Neuron (in vitro differentiated cells): ENCODE results near the gene DOCK7.
A peak's percentile ranks its signal among the peaks of the same experiment; 100 is the strongest.
"Not testable (repeated sequence)": the region's sequence is repeated elsewhere in the genome, so short reads cannot be mapped to it uniquely, and the experiment has no call there.

Source experiments
- H2AFZ ChIP-seq: one replicate; pipeline ENCODE4 v1.6.1; 2013; ENCODE audit warnings: low read depth, mild to moderate bottlenecking, inconsistent platforms, low read length, moderate library complexity
- H3K27me3 ChIP-seq: one replicate; pipeline ENCODE4 v1.6.1; 2013; ENCODE audit warnings: low read length; ENCODE audit not compliant: insufficient read depth
- H3K36me3 ChIP-seq: one replicate; pipeline ENCODE4 v1.6.1; 2013; ENCODE audit warnings: low read length; ENCODE audit not compliant: insufficient read depth
- H3K4me1 ChIP-seq: one replicate; pipeline ENCODE4 v1.6.1; 2013; ENCODE audit warnings: low read length; ENCODE audit not compliant: insufficient read depth
- H3K4me3 ChIP-seq: 2 replicates; pipeline ENCODE4 v1.5.1; 2013; ENCODE audit warnings: mild to moderate bottlenecking, low read length, moderate library complexity
- H3K9me3 ChIP-seq: one replicate; pipeline ENCODE4 v1.6.1; 2013; ENCODE audit warnings: low read length

DOCK7 gene

DNA sequence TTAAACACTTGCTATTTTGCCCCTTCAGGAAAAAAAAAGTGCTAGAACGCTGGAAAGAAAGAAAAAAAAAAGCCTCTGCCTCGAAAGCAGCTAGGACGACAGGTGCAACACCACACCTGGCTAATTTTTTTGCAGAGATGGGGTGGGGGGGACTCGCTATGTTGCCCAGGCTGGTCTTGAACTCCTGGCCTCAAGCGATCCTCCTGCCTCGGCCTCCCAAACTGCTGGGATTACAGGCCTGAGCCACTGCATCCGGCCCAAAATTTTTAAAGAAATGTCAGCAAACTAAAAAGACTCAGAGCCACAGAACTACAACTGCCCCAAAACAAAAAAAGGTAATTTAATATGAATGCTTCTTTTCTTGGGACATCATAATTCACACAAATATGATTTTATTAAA, 1.4 kb downstream of the DOCK7 start:
- peaks cover 8% of the 10 kb centered on the region for H3K36me3 ChIP-seq
- H3K9me3 ChIP-seq = no peaks in the 10 kb centered on the region
- H2AFZ ChIP-seq = no peak overlapping the region
- H3K4me1 ChIP-seq = peaks cover 34% of the 10 kb centered on the region
- peak overlapping the region; percentile 90 for H3K4me3 ChIP-seq
- no peaks in the 10 kb centered on the region for H3K27me3 ChIP-seq

DNA sequence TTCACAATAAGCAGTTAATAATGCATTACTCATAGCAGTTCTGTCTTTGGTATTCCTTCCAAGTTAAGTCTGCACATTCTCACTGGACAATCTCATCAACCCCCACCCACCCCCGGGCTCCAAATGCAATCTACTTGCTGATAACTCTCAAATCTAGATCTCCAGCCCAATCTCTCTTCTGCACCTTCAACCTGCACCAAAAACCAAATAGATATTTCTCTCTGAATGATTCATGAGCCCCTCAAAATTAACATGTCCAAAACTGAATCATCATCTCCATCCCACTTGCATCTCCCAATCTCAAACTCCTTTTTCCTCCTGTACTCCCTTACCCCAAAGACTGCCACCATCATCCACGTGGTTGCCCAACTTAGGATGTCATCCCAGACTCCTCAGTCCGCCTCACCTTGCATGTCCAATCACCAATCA, 2.7 kb downstream of the DOCK7 start:
- Histone ChIP-seq H3K9me3 (no peaks in the 10 kb centered on the region), H3K4me3 (no peak overlapping the region), H3K36me3 (peaks cover 8% of the 10 kb centered on the region), H3K4me1 (peaks cover 27% of the 10 kb centered on the region), H2AFZ (no peak overlapping the region), H3K27me3 (no peaks in the 10 kb centered on the region)

DNA sequence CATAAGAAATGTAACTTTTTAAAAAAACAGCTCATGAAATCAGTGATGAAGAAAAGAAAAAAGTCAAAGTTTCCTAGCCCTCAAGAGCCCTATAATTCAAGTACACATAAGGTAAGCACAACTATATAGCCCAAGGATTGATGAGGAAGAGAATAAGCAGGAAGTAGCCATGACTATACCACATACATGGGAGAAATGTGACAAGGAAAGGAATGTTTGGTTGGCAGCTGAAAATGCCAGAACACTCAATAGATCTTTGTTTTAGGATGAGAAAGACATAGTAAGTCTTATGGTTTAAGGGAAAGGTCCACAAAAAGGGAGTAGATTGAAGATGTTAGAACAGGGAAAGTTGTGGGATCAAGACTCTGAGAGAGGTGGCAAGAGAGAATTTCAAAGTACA, 5.7 kb downstream of the DOCK7 start:
- Histone ChIP-seq H3K9me3 (no peaks in the 10 kb centered on the region), H3K36me3 (peaks cover 8% of the 10 kb centered on the region), H3K4me3 (no peak overlapping the region), H3K27me3 (no peaks in the 10 kb centered on the region), H2AFZ (no peak overlapping the region), H3K4me1 (peaks cover 13% of the 10 kb centered on the region)

DNA sequence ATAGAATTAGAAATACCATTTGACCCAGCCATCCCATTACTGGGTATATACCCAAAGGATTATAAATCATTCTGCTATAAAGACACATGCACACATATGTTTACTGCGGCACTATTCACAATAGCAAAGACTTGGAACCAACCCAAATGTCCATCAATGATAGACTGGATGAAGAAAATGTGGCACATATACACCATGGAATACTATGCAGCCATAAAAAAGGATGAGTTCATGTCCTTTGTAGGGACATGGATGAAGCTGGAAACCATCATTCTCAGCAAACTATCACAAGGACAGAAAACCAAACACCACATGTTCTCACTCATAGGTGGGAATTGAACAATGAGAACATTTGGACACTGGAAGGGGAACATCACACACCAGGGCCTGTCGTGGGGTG, 7.2 kb downstream of the DOCK7 start:
- not testable (repeated sequence) for H3K4me3 ChIP-seq, H3K4me1 ChIP-seq, H3K36me3 ChIP-seq, H3K9me3 ChIP-seq, H3K27me3 ChIP-seq, H2AFZ ChIP-seq

DNA sequence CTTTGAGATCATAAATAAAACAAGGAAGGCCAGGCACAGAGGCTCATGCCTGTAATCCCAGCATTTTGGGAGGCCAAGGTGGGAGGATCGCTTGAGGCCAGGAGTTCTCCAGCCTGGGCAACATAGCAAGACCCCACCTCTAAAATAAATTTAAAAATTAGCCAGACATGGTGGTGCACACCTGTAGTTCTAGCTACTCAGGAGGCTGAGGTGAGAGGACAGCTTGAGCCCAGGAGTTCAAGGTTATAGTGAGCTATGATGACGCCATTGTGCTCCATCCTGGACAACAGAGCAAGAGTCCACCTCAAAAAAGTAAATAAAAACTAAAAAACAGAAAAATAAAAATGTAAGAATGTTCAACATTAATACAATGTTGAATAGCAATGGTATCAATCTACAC, 10.4 kb downstream of the DOCK7 start:
- H3K4me3 ChIP-seq, H3K36me3 ChIP-seq, H3K27me3 ChIP-seq, H3K4me1 ChIP-seq, H2AFZ ChIP-seq, H3K9me3 ChIP-seq: not testable (repeated sequence)

DNA sequence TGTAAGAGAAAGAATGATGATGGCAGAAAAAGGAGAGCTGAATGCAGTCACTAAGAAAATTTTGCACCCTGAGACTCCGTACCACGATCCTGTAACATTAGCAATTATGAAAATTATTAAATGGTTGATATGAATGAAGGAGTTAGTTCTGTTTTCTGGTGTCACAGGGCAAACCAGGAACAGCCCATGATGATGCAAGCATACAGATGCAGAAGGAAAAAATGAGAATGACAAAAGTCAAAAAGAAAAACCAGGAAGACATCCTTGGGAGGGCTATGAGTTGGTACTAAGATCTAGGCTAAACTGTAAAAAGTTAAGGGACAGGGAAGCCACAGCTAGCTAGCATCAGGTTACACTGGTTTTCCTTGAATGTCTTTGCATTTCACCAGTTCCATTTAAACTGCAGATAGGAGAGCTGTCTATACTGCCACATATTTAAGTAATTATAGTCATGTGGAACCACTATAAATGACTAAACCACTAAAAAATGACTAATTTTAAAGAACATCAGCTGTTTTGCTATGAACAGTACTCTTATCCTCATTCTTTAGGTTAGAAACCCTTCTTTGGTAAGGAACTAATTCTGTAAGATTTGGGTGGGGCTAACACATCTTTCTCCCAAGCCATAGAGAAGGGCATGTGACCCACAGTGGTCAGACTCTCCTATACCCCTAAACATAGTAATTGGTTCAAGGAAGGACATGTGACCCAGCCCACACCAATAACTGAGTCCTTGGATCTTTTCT, 11.4 kb downstream of the DOCK7 start:
- Histone ChIP-seq H3K4me1 (no peaks in the 10 kb centered on the region), H3K4me3 (no peak overlapping the region), H3K36me3 (peaks cover 2% of the 10 kb centered on the region), H2AFZ (no peak overlapping the region), H3K27me3 (no peaks in the 10 kb centered on the region), H3K9me3 (no peaks in the 10 kb centered on the region)

DNA sequence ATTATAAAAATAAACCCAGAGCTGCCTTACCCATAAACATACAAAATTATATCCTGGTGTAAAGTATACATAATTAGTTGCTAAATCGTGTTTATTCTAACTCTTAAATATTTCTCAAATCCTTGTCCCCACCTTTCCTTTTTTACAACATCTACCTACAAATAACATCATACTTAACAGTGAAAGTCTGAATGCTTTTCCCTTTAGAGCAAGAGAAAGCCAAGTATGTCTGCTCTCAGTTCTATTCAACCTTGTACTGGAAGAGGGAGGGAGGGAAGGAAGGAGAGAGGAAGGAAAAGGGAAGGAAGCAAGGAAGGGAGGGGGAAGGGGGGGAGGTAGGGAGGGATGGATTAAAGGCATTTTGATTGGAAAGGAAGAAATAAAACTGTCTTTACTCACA, 14.6 kb downstream of the DOCK7 start:
- Histone ChIP-seq H3K4me1 (no peaks in the 10 kb centered on the region), H2AFZ (no peak overlapping the region), H3K9me3 (no peaks in the 10 kb centered on the region), H3K36me3 (peaks cover 2% of the 10 kb centered on the region), H3K4me3 (no peak overlapping the region), H3K27me3 (no peaks in the 10 kb centered on the region)

DNA sequence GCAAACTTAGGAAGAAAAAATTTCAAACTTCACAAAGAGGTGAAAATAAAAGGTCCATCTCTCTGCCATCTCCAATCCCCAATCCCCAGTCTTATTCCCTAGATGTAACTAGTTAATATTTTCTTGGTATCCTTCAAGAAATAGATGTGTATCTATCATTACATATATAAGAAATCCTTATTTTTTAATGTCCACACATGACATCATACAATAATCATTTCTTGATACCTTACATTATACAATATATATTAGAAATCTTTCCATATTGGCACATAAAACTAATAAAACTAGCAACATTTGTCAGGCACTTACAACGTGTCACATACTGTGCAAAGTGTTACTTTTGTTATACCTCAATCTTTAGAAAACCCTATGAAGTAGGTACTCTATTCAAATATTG, 16.2 kb downstream of the DOCK7 start:
- H3K36me3 ChIP-seq = peaks cover 2% of the 10 kb centered on the region
- H3K27me3 ChIP-seq = no peaks in the 10 kb centered on the region
- no peak overlapping the region for H3K4me3 ChIP-seq
- no peak overlapping the region for H2AFZ ChIP-seq
- no peaks in the 10 kb centered on the region for H3K4me1 ChIP-seq
- no peaks in the 10 kb centered on the region for H3K9me3 ChIP-seq

DNA sequence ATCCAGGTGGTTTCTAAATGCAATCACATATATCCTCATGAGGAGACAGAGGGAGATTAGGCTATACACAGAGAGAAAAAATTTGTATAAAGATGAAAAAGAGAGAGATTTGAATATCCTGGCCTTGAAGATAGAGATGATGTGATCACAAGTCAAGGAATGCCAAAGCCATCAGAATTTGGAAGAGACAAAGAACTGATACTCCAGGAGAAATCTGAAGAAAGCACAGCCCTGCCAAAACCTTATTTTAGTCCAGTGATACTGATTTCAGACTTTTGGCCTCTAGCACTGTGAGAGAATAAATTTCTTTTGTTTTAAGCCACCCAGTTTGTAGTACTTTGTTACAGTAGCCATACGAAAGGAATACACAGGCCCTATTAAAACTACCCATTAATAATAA, 33.4 kb downstream of the DOCK7 start:
- H3K9me3 ChIP-seq = peaks cover 2% of the 10 kb centered on the region
- no peak overlapping the region for H2AFZ ChIP-seq
- H3K4me1 ChIP-seq = no peaks in the 10 kb centered on the region
- H3K27me3 ChIP-seq = no peaks in the 10 kb centered on the region
- H3K36me3 ChIP-seq = peaks cover 28% of the 10 kb centered on the region
- H3K4me3 ChIP-seq = no peak overlapping the region

DNA sequence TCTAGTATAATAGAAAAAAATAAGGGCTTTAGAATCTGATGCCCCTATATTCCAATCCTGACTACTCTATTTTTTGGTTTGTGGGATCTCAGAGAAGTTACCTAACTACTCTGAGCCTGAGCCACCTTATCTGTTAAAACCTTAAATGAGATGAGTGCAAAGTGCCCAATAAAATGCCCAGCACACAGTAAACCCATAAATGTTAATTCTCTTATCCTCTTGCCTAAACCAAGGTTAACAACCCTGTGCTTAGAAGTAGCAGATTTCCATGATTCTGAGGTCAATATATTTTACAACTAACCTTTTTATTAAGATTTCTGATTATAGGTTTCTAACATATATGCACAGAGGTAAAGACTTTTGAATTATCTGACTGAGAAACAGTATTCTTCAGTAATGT, 35.8 kb downstream of the DOCK7 start:
- H3K4me3 ChIP-seq = no peak overlapping the region
- peaks cover 30% of the 10 kb centered on the region for H3K36me3 ChIP-seq
- no peaks in the 10 kb centered on the region for H3K4me1 ChIP-seq
- no peaks in the 10 kb centered on the region for H3K27me3 ChIP-seq
- no peak overlapping the region for H2AFZ ChIP-seq
- peaks cover 2% of the 10 kb centered on the region for H3K9me3 ChIP-seq

DNA sequence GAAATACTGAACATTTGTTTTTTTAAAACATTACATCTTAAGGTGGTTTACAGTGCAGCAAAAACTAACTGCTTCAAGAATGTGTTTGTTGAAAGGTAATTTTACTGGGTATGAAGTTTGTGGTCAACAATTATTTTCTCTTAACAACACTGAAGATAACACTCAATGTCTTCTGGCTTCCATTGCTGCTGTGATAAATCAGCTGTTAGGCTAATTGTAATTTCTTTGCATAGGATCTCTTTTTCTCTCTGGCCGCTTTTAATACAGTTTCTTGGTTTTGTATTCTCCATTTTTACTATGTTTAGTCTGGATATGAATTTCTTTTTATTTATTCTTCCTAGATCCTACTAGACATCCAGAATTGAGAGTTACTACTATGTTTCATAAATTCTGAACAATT, 44.9 kb downstream of the DOCK7 start:
- Histone ChIP-seq H3K4me1 (no peaks in the 10 kb centered on the region), H3K9me3 (peaks cover 26% of the 10 kb centered on the region), H3K4me3 (no peak overlapping the region), H2AFZ (no peak overlapping the region), H3K27me3 (no peaks in the 10 kb centered on the region), H3K36me3 (peaks cover 73% of the 10 kb centered on the region)

DNA sequence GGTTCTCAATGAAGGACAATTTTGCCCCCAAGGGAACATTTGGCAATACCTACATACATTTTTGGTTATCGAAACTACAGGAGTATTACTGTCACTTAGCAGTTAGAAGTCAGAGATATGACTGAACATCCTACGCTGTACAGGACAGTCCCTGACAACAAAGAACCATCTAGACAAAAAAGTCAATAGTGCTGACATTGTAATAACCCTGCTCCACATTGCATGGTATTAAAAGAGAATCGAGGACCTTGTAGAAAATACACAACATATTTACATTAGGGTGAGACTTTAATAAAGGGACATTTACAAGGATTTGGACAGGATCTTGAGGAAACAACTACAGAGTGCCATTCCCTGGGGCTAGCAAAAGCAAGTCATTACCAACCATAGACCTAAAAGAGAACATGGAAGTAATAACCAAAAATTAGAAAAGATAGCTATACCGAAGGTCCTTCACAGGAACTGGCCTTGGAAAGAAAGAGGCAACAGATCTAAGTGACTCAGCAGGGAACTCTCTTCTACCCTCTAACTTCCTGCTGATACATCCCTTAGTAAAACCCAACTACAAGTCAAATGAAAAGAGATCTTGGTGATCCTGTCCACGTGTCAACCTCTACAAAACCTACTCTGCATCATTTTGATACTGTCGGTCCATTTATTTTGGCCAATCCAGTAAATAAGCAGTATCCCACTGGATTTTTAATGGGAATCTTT, 50.6 kb downstream of the DOCK7 start:
- H3K36me3 ChIP-seq = peaks cover 74% of the 10 kb centered on the region
- no peaks in the 10 kb centered on the region for H3K27me3 ChIP-seq

DNA sequence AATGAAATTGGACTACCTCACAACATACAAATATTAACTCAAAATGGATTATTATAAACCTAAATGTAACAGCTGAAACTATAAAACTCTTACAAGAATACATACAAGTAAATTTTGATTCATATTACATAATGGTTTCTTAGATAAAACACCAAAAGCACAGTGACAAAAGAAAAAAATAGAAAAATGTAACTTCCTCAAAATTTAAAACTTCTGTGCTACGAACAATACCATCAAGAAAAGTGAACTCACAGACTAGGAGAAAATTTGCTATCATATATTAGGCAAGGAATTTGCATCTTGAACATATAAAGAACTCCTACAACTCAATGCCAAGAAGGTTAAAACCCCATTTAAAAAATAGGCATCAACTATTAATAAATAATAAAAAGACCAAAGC, 59.7 kb downstream of the DOCK7 start:
- H2AFZ ChIP-seq = no peak overlapping the region
- no peaks in the 10 kb centered on the region for H3K27me3 ChIP-seq
- peaks cover 4% of the 10 kb centered on the region for H3K9me3 ChIP-seq
- H3K36me3 ChIP-seq = peaks cover 57% of the 10 kb centered on the region
- no peak overlapping the region for H3K4me3 ChIP-seq
- no peaks in the 10 kb centered on the region for H3K4me1 ChIP-seq

More for the DNA sequence above, 50.6 kb downstream of the DOCK7 start:
- H2AFZ ChIP-seq = no peak overlapping the region
- H3K4me1 ChIP-seq = no peaks in the 10 kb centered on the region
- peaks cover 16% of the 10 kb centered on the region for H3K9me3 ChIP-seq
- H3K4me3 ChIP-seq = no peak overlapping the region
